ENCODE measurements around the gene RASIP1.

RASIP1 gene

GRCh38 chr19:48673436-48674100 lies 66.8 kb downstream of the RASIP1 start:
- DNase-seq (ENCODE audit: low read depth), result no peak

DNA sequence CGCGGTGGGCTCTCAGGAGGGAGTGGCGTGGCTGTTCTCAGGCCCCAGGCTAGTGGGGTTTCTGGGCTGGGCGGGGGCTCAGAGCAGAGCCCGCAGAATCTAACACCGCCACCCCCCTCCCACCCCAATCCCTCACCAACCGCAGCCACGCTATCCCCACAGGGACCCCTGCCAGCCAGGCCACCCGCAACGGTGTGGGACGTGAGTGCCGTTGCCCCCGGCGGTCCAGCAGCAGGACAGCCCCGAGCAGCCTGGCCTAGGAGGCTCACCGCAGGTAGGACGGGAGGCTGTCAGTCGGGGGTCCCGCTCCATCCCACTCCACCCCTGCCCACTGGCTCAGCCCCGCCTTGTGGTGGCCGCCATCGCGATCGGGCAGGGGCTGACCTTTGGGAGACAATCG lies 67.4 kb downstream of the RASIP1 start, which contains the start of gene NTN5:
Gene NTN5, minus strand, starts transcription at position 24 of the 400 bp plus-strand sequence. CDS start 2,031 bp downstream, outside the sequence.
- no peak for DNase-seq (ENCODE audit: low read depth)

DNA sequence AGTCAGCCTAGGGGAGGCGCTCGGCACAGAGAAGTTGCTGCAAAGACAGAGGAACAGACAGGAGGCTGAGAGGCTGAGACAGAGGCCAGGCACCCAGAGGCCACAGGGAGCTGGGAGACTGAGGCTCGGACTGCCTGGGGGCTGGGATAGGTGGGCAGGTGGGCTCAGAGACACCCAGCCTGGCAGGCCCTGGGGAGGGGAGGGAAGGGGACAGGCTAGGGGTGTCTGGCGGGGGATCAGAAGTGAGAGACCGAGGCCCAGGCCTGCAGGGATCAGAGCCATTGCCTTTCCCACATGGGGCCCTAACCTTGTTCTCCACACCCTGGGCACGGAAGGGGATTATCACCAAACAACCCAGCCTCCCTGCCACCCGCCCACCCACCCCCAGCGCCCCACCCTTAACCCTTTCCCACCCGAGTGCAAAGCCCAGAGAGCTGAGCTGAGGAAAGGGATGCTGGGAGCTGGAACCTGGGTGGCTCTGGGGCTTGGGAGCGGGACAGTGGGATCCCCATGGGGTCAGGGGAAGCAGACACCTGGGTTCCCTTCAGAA lies 68.9 kb downstream of the RASIP1 start:
- DNase-seq (ENCODE audit: low read depth), result no peak

DNA sequence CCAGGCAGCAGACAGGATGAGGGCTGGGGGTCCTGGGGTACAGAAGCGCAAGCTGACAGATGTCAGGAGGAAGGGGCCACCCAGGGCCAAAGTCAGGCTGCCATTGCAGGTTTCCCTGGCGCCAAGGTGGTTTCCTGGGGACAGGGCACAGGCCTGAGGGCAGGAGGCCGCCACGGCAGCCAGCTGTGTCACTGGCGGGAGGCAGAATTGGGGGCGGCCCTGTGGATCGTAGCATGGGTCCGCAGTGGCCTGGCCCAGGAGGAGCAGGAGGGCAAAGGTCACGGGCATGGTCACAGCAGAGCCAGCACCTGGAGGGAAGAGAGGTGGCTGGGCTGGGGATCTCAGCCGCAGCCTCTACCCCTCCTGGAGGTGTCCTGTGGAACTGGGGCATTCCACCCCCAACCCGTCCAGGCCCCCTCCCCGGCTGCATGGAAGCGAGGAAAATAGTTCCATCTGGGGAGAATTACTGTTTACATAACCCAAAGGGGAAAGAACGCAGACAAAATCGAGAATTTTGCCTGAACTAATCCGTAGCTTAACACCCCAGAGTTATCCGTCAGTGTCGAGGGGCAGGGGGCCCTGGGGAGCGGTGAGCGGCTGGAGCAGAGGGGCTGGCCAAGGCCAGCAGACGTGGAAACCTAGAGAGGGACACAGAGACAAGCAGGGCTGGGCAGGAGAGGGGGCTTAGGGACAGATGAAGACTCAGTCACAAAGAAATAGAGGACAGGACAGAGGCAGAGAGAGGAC lies 69.5 kb downstream of the RASIP1 start:
- DNase-seq (ENCODE audit: low read depth), result no peak
